AG08396 (cell line): ENCODE results near the gene OTX2.

Experiments used
- DNase-seq: peaks from one replicate; pipeline ENCODE4 v3.0.0; 2012; ENCODE audit warnings: low spot score, mixed read lengths

OTX2 gene

DNA sequence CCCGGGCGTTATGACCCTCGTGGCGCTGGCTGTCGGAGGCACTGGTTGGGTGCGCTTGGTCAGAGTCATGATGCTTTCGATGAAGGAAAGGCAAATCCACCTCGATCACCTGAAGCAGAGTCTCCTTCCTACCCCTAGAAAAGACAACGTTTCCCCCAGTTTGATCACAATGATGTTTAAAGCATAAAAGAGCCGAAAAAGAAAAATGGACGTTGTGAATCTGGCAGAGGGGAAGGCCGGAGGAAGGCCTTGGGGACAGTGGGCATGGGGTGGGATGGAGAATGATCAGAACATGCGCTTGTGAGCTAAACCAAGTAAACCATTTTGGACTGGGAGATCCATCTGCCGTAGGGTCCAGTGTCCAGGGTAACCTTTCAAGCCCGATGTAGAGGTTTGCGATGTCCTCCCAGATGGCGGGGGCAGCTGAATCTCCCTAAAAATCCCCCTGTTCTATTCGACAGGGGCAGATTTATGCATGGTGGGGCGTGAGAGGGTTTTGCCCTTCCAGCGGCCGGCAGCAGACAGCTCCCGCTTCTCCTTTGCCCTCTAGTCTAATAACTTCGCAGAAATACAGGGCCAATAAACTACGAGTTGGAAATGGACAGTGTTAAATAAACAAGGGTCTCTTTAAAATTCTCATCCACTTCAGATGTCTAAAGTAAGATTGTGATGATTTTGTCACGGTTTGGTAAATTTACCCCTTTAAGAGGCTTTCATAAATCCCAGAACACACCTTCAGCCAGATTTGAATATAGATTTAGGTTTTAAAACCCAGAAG lies 2.3 kb upstream of the OTX2 start:
- DNase-seq = no peak

DNA sequence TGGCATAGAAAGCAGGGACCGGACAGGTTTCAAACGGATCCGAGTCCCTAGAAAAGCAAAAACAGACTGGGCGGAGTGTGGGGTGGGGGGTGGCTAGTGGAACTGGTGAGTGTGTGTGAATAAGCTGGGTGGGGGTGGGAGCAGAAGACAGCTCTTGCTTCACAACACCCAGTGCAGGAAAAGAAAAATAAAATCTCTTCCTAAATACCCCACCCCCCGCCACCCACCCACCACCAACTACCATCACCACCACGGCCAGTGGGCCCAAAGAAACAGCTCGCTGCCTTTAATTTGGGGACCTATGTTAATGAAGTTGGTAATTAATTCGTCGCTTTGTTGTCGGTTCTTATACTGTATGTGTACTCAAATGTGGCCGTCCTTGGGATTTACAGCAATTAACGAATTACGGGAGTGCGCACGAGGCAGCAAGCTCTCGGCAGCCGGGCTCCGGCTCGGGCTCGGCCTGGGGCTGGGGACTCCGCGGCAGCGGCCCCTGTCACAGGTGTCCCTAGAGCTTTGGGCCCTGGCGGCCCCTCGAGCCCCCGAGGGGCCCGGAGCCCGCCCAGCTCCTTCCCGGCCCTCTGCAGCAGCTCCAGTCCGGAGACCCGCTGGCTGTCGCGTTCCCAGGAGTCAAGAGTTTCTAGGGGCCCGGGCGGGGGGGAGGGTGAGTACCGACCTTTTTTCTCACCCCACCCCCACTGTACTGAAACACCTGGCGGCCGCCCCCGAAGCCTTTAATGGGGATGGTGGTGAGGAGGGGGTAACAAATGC lies 1.5 kb upstream of the OTX2 start:
- DNase-seq = no peak

DNA sequence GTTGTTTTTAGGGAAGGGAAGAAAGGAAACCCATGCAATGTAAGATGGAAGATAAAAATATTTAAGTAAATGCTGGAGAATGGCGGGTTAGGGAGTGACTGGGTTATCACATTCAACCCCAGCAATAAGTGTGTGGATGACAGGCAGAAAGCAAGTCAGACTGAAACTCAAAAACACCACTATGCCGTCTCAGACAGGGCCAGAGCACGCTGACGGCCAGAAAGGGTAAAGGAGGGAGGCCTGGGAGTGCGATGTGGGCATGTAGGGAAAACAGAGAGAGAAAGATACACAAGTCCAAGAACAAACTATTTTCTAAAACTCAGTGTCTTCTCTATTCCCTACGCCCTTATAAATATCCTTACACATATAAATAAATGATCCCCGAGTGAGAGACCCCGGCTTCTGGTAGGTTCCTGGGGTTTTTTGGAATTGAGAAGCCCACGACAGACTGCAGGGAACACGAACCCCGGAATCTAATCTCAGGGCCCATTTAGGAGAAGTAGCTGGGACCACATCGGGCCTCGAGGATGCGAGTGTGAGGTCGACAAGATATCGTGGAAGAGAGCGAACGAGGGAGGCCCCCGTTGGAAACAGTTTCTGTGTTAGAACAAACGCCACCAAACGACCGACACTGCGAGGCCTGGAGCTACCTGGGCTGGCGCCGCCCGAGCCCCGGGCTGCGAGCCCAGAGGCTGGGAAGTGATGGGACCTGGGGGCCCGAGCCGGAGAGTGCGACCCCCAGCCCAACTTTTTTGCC lies 735 bp upstream of the OTX2 start:
- DNase-seq = no peak

DNA sequence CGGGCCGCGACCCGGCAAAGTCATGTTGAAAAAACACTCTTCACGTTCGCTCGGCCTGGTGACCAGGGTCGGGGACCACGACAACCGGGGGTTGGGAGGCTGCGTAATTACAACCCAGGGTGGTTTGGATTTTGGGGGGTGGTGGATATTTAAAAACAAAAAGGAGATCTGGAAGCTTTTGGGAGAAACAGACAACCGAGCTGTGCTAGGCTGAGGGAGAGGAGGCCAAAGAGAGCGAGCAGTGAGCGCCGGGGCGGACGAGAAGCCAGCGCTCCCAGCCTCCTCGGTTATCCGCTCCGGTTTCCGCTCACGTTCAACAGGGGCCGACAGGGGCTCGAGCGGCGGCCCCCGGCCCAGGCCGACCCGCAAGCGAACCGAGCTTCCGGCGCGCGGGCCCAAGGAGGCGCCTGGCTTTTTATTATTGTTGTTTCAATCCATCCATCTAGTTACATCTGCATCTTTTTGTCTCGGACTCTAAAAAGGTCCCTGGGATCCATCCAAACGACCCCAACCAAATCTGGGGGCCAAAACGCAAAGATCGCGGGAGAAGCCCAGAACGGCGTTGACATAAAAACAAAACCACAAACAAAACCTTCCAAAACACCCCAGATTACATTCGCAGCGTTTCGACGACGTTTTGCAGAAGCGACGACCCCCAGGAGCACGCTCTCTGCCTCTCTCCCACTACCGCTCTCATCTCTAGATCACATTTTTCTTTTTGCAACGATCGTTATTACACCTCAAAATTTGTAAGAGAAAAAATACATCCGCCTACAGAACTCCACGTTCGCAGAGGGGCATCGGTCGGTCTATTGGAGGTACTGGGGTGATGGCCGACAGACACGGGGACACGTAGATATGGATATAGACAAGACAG lies 771 bp downstream of the OTX2 start:
- DNase-seq = no peak

DNA sequence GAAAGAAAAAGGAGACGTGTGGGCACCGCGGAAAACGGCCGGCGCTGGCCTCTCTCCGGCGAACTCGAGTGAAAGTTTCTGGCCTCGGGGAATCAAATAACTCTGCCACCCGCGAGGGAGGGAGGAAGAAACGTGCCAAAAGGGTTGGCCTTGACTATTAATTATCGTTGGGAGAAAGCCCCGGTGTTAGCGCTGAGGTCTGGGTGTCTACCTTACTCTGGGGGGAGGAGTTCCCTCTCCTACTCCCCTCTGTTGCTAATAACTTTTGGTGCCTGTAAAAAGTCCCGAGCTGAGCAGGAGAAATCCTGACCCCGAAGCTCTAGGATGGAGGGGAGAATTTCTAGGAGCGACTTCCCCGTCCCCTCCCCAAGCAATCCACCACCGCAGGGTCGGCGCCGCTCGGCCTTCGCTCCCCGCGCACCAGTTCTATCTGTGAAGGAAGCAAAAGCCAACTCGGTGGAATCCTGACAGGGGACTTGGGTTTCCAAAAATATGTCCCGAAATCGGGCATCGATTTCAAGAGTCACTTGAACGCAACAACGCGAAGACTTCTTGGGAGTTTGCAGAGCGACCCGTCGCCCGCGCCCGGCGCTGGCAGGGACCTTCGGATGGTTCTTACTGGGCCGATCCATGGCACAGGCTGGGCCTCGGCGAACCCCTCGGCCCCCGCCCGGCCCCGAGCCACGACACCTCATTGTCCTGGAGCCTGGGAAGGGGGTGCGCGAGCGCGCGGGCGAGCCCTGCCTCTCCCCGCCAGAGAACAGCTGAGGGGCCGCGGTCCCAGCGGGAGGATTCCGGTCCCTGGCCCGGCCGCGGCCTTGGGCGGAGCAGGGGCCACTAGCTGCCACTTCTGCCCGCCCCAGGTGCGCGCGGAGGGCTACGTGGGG lies 1.7 kb downstream of the OTX2 start:
- DNase-seq = no peak

DNA sequence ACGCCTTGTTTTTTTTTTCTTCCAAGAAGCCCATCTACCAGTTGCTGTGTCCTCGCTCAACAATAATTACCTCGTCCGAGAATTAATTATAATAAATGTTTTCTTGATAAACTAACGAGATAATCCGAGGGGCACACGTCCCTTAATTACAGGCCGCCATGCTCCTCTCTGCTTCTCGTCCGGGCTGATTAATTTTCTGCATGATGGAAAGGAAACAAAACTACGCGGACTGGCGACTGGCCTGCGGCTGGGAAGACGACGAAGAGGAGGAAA lies 2.2 kb downstream of the OTX2 start:
- no peak for DNase-seq

DNA sequence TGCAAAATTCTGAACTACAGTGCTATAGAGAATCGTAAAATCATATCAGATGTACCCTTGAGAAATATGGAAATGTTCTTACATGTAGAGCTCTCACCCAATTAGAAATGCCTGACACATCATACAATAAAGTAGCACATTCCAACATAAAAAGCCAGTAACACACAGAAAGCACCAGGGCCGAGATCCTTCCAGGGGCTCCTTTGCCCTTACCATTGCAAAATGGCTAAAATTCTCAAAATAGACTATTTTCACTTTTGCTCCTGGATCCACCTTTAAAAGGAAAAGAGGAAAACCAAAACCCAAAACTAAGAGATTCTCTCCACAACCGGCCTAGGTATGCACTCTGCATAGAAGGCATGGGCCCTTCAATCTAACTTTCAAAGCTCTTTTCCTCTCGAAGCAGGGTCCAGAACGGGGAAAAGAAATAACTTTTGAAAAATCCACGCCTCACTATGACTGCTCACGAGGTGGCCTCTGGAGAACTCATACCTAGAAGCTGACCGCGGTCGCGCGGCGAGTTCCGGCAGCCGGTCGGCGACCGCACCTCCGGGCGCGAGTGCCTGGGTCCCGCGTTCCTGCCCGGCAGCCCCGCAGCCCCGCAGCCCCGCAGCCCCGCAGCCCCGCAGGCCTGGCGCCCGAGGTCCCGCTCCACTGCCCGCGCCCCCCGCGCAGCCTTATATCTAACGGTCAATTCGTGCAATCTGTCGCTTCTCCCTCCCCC lies 2.7 kb downstream of the OTX2 start:
- no peak for DNase-seq

DNA sequence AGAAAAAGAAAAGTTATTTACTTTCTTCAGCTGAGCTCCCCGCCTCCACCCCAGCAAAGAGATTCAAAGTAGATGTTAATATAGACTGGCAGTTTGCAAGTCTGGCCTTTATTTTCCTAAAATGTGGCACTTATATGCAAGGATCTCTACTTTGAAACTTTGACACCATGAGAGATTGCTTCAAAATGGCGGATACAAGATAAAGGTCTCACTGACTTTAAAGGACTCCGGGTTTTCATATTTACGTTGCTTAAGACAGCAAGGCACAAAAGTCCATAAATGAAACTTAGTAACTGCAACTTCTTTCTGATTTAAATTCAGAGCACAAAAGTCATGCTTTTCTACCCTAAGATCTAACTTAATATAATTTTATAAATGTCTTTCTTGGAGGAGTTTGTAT lies 3.5 kb downstream of the OTX2 start:
- no peak for DNase-seq

DNA sequence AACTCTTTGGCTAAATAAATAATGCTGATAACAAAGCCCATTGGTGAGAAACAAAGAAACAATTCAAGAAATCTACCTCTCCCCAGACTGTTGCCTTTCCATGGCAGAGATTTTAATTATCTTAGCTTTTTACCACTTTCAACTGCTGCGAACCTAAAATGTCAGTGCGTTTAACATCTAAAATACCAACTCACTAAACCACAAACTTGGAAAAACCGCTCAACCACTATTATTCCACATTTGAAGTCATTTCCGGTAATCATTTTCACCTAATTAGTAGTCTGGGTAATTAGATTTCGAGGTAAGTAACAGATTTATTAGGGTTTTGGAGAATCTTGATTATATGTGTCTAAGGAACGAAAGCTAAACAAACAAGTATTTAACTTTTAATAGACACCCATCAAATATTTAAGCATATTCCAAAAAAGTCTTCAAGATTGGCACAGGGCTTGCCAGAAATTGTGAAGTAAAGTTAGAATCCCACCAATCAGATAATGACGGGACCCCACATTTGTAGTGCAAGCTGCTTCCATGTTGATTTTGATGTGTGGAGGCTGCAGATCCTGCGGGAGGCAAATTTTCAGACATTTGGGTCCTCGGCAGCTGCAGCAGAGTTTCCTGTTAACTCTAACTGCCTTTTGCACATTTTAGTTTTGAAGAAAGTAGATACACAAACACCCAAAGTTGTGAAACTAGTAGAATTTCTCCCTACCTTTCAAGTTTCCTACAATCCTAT lies 4.1 kb downstream of the OTX2 start:
- no peak for DNase-seq

DNA sequence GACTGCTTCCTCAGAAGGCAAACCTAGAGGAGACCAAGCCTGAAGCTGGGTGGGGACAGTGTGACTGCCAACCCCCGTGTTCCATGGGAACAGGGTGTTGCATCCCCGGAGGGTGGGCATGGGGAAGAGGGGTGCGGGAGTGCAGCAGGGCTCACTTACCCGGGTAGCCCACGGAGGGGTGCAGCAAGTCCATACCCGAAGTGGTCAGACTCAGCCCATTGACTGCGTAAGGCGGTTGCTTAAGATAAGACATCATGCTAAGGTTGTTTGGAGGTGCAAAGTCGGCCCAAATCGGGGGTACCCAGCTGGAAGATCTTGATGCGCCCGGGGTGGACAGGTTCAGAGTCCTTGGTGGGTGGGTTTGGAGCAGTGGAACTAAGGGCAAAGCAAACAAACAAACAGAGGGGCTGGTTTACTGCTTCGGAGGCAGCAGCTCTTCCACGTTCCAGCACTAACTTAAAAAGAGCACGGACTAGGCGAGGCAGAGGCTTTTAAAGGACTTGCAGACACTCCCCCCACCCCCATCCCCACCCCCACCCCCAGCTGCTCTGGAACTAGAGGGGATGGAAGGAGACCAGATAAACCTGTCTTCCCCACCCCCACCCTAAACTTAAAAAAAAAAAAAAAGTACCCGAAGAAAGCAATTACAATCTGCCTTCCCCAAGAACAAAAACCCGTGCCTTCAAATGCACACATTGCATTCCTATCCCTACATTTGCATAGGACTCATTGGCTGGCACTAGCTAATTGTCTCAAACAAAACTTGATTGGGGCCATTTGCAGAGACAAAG lies 4.9 kb downstream of the OTX2 start:
- no peak for DNase-seq

DNA sequence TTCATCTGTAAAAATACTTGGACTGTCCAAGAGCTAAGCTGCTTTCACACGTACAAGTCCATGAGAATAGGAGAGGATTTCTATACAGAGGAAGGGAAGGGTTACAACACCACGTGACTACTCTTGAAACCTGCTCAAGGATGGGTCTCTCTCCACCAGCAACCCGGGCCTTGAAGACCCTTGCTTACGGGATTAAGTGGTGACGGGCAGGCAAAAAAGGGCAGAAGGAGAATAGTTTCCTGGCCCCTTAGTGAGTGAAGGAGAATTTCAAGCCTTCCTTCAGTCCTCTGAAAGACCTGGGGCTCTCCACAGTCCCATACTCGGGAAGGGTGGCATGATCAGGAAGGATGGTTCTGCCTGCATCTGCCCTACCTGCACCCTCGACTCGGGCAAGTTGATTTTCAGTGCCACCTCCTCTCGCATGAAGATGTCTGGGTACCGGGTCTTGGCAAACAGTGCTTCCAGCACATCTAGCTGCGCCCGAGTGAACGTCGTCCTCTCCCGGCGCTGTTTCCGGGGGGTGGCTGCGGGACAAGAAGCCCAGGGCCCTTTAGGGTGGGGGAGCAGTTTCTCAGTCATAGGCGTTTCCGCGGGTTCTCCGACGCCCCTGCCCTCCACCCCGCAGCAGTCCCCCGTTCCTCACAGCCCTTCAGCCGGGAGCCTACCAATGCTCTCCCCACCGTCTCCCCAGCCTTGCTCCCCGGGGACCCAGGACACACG lies 6.3 kb downstream of the OTX2 start:
- no peak for DNase-seq

DNA sequence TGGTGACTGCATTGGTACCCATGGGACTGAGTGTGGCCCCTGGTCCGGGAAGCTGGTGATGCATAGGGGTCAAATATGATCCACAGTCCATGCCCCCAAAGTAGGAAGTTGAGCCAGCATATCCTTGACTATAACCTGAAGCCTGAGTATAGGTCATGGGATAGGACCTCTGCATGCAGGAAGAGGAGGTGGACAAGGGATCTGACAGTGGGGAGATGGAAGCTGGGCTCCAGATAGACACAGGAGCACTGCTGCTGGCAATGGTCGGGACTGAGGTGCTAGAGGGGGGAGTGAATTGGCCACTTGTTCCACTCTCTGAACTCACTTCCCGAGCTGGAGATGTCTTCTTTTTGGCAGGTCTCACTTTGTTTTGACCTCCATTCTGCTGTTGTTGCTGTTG lies 8.4 kb downstream of the OTX2 start:
- no peak for DNase-seq

DNA sequence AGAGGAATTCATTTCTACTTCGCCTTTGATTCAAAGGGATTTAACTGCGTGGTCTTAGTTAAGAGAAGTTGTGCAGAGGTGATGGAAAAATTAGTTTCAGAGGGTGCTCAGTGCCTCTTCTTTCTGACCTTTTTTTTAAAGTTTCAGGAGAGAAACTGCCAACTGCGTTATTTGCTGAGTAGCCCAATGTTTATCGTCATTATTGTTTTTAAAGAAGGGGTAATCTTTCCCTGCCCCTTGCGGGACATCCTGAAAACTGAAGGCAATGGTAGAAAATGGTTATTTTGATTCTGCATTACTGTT lies 11.0 kb downstream of the OTX2 start:
- no peak for DNase-seq

DNA sequence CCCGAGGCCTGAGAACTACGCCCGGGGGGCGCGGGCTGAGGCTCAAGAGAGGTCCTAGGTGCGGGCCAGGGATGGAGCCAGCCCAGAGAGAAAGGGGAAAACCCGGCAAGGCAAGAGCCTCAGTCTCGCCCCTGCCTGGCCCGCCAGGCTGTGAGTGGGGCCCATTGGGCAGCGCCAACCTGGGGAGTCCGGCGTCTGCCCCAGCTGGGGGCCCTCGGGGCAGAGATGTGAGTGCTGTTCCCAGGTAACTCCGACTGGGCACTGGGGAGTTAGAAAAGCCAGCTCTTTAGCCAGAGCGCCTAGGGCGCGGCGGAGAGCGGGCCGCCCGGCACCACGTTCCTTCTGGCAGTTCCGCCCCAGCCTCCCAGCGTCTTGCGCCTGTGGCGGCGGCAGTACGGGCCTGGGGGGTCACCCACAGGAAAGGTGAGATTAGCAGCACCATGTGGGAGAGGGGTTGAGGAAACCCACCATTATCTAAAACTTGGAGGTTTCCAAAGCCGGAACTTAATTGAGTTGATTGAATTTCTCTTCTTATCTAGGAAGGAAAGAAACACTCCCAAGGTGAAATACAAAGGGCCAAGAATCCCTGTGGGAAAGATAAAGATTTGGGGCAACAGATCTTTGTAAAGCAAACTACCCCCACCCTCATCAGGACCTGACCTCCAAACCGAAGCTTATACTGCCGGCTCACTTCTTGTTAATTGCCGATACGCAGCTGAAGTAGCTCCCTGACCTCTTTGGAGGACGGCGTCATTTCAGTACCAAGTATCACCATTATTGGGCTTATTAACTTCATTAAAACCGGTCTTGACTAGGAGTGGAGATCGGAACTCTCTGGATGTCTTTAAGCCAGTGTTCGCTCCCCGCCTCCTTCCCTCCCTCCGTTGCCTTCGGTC lies 11.6 kb downstream of the OTX2 start:
- no peak for DNase-seq

DNA sequence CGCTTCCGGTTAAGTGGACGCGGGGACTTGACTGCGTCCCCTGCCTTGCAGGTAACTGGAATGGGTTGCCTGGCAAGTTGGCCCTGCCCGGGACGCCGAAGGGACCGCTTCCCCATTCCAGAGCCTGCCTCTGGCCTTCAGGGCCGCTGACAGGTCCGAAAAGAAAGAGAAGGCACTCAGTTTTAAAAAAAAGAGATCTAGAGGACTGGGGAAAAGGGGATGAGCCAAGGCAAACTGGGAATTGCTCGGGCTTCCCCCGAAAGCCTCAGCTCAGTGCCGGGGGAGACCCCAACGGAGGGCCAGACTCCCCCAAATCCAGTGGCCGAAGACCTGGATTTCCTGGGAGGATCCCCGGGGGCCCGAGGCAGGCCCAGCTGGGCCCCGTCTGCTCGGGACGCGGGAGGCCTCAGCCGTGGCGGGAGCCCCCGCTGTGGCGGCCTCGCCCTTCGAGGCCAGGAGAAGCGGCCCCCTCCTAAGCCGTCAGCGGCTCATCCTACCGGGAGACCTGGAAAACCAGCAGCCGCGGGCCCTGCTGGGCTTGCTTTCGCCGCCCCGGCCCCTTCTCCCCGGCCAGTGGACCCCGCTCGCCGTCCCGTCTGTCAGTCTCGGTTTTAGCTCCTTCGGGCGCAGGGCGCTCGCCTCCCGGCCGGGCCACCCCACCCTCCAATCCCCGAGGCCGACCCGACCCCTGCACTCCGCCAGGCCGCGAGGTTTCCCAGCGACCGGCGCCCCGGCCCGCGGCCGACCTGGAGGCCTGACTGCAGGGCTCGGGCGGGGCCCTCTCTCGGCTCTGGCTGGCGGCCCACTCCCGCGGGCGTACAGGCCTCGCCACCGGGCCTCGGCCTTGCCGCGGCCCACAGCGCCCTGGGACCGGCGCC lies 12.5 kb downstream of the OTX2 start:
- DNase-seq = no peak

DNA sequence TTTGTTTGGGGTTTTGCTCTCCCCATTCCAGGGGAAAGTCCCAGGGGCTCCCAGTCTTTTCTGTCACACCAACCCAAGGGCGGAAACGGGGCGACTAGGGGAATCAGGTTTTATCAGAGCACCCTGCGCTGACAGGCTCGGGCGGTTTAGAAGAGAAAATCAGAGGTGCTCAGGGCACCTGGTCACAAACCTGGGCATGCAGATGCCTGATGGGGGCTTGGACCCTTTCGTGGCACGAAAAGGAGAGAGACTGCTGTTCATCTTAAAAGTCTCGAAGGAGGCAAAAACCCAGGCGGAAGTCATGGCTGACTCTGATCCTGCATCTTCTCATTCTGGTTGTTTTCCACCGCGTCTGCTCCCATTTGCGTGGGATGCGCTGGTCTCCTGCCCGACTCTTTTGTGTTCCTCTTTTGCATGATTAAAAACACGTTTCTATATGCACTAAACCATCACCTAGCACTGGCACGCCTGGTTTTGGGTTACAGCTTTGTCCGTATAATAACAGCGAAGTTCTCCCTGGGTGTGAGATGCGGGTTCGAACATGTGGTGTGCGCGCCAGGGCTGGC lies 13.2 kb downstream of the OTX2 start:
- DNase-seq = no peak
